ENCODE results near the gene SCMH1.

Gene SCMH1

GRCh38 chr1:41241749-41242341 is at the start of gene SCMH1:
SCMH1 (minus strand) TSS chr1:41242306; CDS start chr1:41186133, 56,173 bp downstream.
- H3K4me3 ChIP-seq (ENCODE audit: low read depth, low read length): peak within 1 kb of the TSS; percentile 84
- TF ChIP-seq CTCF (IDR thresholded peaks at IDR 0.05; ENCODE audit: borderline replicate concordance, insufficient read depth, low read depth, low read length): no peak

- no peak for TF ChIP-seq CTCF (IDR thresholded peaks at IDR 0.05; ENCODE audit: borderline replicate concordance, insufficient read depth, low read depth, low read length)
- H3K4me3 ChIP-seq (ENCODE audit: low read depth, low read length): no peak overlapping the region
Measured at GRCh38 chr1:41291195-41291594, 49.1 kb upstream of the SCMH1 start.

- no peak overlapping the region for H3K4me3 ChIP-seq (ENCODE audit: low read depth, low read length)
- no peak for TF ChIP-seq CTCF (IDR thresholded peaks at IDR 0.05; ENCODE audit: borderline replicate concordance, insufficient read depth, low read depth, low read length)
Measured at GRCh38 chr1:41289196-41289595, 47.1 kb upstream of the SCMH1 start.

GRCh38 chr1:41286992-41287391 is 44.9 kb upstream of the SCMH1 start:
- TF ChIP-seq CTCF (IDR thresholded peaks at IDR 0.05; ENCODE audit: borderline replicate concordance, insufficient read depth, low read depth, low read length): no peak
- H3K4me3 ChIP-seq (ENCODE audit: low read depth, low read length): no peak overlapping the region

GRCh38 chr1:41286486-41286885 is 44.4 kb upstream of the SCMH1 start:
- H3K4me3 ChIP-seq (ENCODE audit: low read depth, low read length): no peak overlapping the region
- TF ChIP-seq CTCF (IDR thresholded peaks at IDR 0.05; ENCODE audit: borderline replicate concordance, insufficient read depth, low read depth, low read length): no peak

GRCh38 chr1:41285818-41286217 is 43.7 kb upstream of the SCMH1 start:
- H3K4me3 ChIP-seq (ENCODE audit: low read depth, low read length): no peak overlapping the region
- TF ChIP-seq CTCF (IDR thresholded peaks at IDR 0.05; ENCODE audit: borderline replicate concordance, insufficient read depth, low read depth, low read length): no peak

GRCh38 chr1:41284121-41284520 is 42.0 kb upstream of the SCMH1 start:
- no peak for TF ChIP-seq CTCF (IDR thresholded peaks at IDR 0.05; ENCODE audit: borderline replicate concordance, insufficient read depth, low read depth, low read length)
- no peak overlapping the region for H3K4me3 ChIP-seq (ENCODE audit: low read depth, low read length)
